NCI-H82 treated with DMSO at 0.1 percent for 48 hours (cell line): ENCODE results near the gene B4GALNT3.
A peak's percentile ranks its signal among the peaks of the same experiment; 100 is the strongest.

Experiments used
- DNase-seq: peaks from one replicate; lab custom pipeline; 2025; ENCODE audit not compliant: unreplicated experiment; lab: John Stamatoyannopoulos, UW

B4GALNT3 gene

GRCh38 chr12:556498-556897, 96.8 kb downstream of the B4GALNT3 start:
- DNase-seq = no peak

- DNase-seq = no peak
These were observed 98.8 kb downstream of the B4GALNT3 start for GRCh38 chr12:558580-558979.

GRCh38 chr12:559208-559905, 99.6 kb downstream of the B4GALNT3 start:
- no peak for DNase-seq

GRCh38 chr12:559906-560455, 100.2 kb downstream of the B4GALNT3 start:
- DNase-seq = no peak

- no peak for DNase-seq
These were observed 101.1 kb downstream of the B4GALNT3 start for GRCh38 chr12:560691-561390.

- DNase-seq = no peak
These were observed 101.6 kb downstream of the B4GALNT3 start for GRCh38 chr12:561391-561705.

GRCh38 chr12:561908-562593, 102.3 kb downstream of the B4GALNT3 start:
- no peak for DNase-seq

GRCh38 chr12:562634-563033, 102.9 kb downstream of the B4GALNT3 start:
- no peak for DNase-seq

- DNase-seq = no peak
These were observed 103.6 kb downstream of the B4GALNT3 start for GRCh38 chr12:563250-563781.

- no peak for DNase-seq
These were observed 104.1 kb downstream of the B4GALNT3 start for GRCh38 chr12:563787-564298.

GRCh38 chr12:565161-565560, 105.4 kb downstream of the B4GALNT3 start:
- no peak for DNase-seq

GRCh38 chr12:565589-566105, 105.9 kb downstream of the B4GALNT3 start:
- no peak for DNase-seq

- no peak for DNase-seq
These were observed 108.7 kb downstream of the B4GALNT3 start for GRCh38 chr12:568486-568885.

- no peak for DNase-seq
These were observed 109.4 kb downstream of the B4GALNT3 start for GRCh38 chr12:569091-569676.

GRCh38 chr12:569803-570434, 110.2 kb downstream of the B4GALNT3 start:
- peak; percentile 30 for DNase-seq

- DNase-seq = no peak
These were observed 110.7 kb downstream of the B4GALNT3 start for GRCh38 chr12:570435-570920.

GRCh38 chr12:570921-571794, 111.4 kb downstream of the B4GALNT3 start:
- DNase-seq = peak; percentile 43

GRCh38 chr12:571795-572531, 112.2 kb downstream of the B4GALNT3 start:
- DNase-seq = no peak

GRCh38 chr12:572532-572899, 112.8 kb downstream of the B4GALNT3 start:
- DNase-seq = no peak
